T-helper 1 cell (primary cell): Measurements from ENCODE around the gene SPACA5B.
"Not testable (repeated sequence)": the region's sequence is repeated elsewhere in the genome, so short reads cannot be mapped to it uniquely, and the experiment has no call there.

ENCODE experiments used
- DNase-seq, 5 donors: peaks; one replicate each; pipeline ENCODE4 v3.0.0-alpha.2; 2012 to 2020
- total RNA-seq, 4 donors: gene quantifications; one replicate each; lab custom pipeline; 2026; lab: John Stamatoyannopoulos, UW

SPACA5B gene
- 0 to 0.46 (median 0) reads per million in 4 donors for total RNA-seq

DNA sequence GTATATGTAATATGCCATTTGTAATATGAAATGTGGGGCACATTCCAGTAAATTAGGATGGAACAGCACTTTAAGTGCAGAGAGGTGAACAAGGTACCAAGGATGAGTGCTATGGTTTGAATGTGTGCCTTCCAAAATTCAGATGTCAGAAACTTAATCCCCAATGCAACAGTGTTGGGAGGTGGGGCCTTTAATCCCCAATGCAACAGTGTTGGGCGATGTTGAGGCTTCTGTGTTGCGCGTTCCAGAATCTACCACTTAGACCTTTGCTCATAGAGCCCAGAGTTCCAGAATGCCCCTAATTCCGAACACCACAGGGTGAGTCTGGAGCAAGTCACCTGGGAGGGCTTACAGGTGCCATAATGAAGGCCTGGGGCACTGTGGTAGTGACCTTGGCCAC, at the start of gene SPACA5B:
TSS of gene SPACA5B (plus strand) at position 301 of the 400 bp plus-strand sequence. CDS start at position 363, 62 bp downstream.
- DNase-seq = not testable (repeated sequence)

DNA sequence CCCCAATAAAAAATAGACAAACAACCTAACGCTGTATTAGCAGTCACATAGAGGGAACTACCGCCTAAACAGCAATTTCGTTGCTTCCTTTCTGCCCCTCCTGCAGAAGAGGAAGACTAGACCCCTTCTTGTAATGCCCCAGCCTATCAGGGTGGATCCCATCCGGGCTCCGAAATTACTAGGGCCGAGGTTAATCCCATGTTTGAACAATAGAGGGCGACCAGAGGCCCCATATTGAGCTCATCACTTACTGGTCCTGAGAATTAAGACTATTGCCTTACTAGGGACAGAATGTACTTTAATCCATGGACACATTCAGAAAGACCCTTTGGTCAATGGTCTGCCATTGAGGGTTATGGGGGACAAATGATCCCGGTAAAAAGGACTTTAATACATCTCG, 47.2 kb upstream of the SPACA5B start:
- peak in 3 of 5 donors; percentile 19 to 34 (median 21) for DNase-seq

DNA sequence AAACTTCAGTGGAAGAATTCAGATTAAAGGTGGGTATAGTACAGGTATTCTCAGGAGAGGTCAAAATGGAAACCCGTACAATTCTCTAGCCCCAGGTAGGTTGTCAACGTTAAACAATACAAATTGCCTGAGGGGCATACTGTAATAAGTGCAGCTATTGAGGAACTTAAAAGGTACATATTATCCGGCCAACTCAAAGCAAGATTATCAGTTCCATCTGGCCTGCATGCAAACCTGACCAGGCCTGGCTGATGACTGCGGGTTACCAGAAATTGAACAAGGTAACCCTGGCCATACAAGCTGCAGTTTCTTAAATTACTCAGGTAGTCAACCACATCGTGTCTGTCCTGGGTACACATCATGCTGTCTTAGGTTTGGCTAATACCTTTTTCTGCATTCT, 46.7 kb upstream of the SPACA5B start:
- no peak for DNase-seq

DNA sequence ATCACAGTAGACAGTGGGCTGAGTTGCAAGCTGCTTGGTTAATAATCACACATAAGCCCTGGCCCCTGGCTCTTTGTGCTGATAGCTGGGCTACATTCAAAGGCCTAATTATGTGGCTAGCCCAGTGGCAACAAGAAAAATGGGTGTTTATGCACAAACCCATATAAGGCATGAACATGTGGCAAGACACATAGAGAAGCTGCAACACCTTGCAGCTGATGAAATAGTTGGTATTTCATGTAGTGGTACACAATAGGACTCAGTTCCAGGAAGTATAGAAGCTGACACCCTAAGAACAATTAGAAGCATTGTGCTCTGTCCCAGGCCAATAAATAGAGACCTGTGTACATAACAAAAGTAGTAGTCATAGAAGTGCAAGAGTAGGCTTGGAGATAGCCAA, 44.3 kb upstream of the SPACA5B start:
- peak in 1 of 5 donors; percentile 6 for DNase-seq

DNA sequence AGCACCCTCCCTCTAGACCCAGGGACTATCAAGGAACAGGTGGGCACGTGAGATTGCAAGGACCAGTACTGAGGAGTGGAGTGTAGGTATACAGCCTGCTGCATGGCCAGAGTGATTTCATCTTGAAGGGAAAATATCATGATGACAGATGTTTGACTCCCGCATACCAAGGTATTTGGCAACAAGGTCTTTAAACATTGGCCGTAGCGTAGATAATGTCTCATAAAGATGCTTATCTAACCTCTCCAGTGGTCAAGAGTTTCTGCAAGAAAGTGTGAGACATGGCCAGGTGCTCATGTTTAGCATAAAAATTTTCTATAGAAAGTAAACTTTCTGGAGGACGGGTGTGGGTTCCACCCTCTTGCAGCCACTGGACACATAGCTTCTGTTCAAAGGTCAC, 40.3 kb upstream of the SPACA5B start:
- DNase-seq = no peak

DNA sequence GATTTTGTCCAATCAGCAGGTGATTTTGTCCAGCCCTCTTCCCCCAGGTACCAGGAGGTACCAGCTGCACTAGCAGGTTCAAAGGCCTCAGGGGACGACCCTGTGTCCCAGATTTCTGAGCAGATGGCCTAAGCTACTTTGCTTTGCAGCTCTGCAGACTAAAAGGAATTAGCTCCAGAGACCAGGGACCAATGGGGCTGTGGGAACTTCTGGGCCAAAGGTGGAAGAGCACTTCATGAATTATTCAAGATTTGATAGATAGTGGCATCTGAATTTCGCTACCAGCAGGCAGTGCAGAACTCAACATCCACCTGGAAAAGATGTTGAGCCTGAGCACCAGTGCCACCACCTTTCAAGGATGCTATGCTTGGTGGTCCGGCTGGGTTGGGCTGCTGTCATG, 37.9 kb upstream of the SPACA5B start:
- DNase-seq = not testable (repeated sequence)

DNA sequence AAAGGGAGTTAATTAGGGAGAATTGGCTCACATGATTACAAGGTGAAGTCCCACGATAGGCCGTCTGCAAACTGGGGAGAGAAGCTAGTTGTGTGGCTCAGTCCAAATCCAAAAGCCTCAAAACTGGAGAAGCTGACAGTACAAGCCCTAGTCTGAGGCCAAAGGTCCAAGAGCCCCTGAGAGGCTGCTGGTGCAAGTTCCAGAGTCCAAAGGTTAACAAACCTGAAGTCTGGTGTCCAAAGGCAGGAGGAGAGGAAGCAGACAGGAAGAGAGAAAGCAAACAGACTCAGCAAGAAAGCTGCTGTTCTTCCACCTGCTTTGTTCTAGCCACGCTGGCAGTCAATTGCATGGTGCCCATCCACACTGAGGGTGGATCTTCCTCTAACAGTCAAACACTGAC, 29.0 kb upstream of the SPACA5B start:
- no peak for DNase-seq

DNA sequence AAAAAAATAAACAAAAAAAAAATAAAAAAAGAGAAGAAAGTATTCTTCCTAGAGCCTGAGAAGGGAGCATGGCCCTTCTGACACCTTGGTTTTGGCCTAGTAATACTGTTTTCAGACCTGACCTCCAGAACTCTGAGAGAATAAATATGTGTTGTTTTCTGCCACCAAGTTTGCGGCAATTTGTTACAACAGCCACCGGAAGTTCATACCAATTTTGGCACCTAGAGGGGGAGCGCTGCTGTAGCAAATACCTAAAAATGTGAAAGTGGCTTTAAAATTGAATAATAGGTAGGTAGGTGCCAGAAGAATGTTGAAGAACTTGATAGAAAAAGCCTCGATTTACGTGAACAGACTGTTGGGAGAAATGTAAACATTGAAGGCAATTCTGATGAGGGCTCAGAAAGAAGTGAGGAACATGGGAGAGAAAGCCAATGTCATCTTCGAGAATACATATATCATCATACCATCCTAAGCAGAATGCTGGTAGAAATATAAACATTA, 27.5 kb upstream of the SPACA5B start:
- DNase-seq = no peak

DNA sequence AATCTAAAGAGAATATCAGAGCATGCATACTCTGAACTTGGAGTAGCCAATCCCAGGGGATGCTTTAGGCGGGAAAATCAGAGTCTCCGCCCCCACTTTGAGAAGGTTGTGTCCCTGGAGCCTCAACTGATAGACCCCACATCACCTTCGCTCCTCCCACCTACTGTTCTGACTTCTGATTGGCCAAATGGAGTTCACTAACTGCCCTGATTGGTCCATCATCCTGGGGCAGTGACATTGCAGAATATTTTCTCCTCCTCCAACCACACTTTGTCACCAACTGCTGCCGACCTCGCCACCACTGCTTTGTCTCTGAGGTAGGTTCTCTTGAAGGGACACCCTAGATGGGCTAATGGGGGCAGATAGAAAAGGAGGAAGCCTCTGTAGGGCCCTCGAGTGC, 22.7 kb upstream of the SPACA5B start:
- DNase-seq = no peak

DNA sequence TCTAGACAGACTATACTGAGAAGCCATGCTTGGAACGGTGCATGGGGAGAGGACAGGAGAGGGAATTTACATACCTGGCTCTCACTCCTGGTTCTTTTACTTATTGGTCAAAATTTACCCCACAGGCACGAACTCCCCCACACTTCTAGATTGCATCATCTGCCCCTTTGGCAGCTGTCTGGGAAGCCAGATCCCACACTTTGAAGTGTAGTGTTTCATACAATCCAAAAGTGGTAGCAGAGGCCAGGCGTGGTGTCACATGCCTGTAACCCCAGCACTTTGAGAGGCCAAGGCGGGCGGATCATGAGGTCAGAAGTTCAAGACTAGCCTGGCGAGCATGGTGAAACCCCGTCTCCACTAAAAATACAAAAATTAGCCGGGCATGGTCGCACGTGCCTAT, 5.1 kb upstream of the SPACA5B start:
- not testable (repeated sequence) for DNase-seq

DNA sequence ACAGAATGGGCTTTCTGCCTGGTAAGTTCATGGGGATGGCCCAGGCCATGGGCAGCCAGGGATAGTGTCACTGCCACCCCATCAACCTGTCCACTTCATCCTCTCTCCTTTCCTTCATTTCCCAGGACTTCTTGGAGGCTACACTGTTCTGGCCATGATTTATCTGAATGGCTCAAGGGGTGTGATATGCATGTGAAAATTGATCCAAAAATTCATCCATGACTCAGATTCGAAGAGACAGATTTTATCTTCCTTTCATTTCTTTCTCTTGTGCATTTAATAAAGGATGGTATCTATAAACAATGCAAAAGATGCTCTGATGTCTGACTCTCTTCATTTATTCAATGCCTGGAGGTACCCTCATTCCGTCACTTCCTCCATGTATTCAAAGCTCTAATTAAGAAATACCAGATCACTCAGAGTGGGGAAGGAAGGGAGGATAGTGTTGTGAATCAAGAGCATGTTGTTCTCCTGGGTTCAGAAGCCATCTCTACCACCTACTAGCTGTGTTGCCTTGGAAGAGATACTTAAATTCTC, 1.9 kb downstream of the SPACA5B start:
- not testable (repeated sequence) for DNase-seq

DNA sequence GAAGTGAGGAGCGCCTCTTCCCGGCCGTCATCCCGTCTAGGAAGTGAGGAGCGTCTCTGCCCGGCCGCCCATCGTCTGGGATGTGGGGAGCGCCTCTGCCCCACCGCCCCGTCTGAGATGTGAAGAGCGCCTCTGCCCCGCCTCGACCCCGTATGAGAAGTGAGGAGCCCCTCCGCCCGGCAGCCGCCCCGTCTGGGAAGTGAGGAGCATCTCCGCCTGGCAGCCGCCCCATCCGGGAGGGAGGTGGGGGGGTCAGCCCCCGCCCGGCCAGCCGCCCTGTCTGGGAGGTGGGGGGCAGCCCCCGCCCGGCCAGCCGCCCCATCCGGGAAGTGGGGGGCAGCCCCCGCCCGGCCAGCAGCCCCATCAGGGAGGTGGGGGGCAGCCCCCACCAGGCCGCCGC, 8.7 kb downstream of the SPACA5B start:
- DNase-seq = not testable (repeated sequence)

DNA sequence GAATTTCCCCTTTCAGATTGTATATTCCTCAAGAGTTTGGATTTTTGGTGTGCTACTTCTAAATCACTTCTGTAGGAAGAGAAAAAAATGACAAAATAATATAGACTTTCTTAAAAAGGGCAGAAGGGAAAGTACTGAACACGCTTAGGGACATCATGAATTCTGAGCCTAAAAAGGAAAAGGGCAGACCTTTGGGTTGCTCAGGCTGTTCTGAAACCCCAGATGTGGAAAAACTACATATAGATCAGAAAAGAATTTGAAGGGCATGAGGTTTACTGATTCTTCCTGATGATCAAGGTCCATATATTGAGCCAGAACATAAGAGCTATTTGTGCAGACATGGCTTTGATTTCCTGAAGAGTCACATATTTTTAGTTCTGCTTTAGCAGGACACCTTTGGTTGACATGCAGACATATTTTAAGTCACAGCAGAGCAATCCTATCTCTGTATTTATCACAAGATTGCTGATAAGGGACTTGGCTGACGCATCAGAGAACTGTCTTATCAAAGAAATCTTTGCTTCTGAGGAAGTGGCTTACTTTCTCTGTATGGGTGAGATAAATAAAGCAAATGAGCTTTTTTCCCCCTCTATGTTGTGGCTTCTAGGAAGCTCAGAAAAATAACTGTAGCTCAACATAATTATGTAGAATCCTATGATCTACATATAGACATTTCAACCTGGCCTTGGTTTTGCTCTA, 11.5 kb downstream of the SPACA5B start:
- not testable (repeated sequence) for DNase-seq

DNA sequence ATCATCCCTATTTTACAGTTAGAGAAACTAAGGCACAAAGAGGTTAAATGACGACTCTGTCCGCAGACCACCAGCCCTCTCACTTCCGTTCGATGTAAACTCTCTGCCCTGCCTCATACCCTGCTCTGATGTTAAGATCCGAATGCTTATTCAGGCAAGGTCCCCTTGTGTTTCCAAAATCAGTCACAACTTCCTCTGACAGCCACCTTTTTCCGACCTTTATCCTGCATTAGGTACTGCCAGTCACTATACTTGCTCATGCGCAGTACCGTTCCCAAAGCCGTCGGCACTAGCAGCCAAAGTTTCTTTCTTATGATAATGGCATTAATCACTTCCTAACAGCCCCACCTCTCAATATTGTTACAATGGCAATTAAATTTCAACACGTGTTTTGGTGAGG, 12.3 kb downstream of the SPACA5B start:
- peak in 1 of 5 donors; percentile 1 for DNase-seq

DNA sequence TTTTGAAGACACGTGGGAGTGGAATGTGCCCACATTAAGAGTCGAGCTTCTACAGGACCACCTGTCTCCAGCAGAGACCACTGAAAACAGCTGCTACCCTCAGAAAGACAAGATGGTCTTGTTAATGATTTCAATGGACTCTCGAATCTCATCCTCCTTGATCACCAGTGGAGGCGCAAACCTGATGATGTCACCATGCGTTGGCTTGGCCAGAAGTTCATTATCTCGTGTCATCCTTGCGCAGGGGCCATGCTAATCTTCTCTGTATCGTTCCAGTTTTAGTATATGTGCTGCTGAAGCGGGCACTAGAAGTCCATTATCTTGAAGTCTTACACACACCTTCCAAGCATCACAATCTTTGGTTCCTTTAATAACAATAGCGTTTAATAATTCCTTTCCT, 23.3 kb downstream of the SPACA5B start:
- no peak for DNase-seq

DNA sequence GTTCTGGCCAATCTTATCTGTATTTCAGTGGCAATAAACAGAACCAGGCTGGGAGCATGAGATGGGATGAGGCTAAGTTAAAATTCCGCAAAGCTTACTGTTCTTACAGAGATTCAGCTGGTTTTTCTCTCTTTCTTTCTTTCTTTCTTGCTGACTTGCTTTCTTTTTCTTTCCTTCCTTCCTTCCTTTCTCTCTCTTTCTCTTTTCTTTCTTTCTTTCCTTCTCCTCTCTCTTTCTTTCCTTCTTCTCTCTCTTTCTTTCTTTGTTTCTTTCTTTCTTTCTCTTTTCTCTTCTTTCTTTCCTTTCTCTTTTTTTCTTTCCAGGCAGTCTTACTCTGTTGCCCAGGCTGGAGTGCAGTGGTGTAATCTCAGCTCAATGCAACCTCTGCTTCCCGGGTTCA, 24.4 kb downstream of the SPACA5B start:
- no peak for DNase-seq

DNA sequence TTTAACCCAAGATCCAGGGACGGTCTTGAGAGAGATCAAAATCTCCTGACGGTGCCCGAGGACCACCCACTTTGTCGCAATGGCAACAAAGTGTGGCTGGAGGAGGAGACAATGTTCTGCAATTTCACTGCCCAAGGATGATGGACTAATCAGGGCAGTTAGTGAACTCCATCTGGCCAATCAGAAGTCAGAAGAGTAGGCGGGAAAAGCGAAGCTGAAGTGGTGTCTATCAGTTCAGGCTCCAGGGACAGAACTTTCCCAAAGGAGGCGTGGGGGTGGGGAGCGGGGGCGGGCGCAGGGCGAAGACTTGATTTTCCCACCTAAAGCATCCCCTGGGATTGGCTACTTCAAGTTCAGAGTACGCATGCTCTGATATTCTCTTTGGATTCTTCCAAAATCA, 25.6 kb downstream of the SPACA5B start:
- no peak for DNase-seq

DNA sequence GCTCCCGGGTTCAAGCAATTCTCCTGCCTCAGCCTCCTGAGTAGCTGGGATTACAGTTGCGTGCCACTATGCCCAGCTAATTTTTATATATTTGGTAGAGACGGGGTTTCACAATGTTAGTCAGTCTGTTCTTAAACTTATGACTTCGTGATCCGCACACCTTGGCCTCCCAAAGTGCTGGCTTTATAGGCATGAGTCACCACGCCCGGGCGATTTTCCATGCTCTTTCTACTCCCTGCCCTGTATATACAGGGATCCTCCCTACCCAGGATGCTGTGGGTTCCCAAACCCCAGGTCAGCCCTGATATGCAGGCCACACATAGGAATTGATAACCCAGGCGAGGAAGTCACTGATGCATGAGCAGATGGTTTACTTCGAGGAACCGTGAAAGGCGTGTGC, 34.8 kb downstream of the SPACA5B start:
- DNase-seq = no peak

DNA sequence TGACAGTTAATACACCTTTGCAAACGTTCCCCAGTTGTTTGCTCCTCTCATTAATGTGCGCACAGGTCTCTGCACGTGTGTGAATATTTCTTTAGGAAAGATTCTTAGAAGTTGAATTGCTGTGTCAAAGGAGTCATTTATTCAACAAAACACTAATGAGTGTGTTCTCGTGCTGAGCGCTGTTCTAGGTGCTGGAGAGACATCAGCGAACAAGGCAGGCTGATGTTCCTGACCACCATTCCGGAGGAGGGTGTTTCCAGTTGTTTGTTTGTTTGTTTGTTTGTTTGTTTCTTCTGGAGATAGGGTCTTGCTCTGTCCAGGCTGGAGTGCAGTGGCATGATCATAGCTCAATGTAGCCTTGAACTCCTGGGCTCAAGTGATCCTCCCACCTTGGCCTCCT, 35.9 kb downstream of the SPACA5B start:
- not testable (repeated sequence) for DNase-seq

DNA sequence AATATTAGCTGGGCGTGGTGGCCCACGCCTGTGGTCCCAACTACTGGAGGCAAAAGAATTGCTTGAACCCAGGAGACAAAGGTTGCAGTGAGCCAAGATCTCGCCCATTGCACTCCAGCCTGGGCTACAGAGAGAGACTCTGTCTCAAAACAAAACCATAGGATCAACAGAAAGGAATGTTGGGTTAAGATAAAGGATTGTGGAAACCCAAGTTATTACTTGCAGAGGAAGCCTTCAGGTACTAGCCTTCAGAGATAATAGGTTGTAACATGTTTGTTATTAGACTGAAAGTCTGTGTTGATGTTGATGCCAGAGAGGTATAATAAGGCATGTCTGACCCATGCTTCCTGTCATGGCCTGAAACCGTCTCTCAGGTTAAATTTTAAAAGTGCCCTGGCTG, 49.3 kb downstream of the SPACA5B start:
- no peak for DNase-seq

DNA sequence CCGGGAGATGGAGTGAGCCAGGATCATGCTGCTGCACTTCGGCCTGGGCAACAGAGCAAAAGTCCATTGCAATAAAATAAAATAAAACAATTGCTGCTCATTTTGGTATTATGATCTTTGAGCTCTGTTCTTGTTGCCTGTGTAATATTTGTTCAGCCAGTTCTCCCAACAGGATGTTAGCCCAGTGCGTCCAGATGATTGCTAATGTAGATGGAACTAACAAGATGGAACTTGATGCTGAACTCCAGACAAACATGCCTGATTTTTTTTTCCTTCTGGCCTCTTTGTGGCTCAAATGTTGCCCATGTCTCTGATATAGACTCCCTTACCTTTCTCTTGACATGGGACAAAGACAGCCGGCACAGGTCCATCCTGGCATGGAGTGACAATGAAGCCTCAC, 50.4 kb downstream of the SPACA5B start:
- DNase-seq = no peak

DNA sequence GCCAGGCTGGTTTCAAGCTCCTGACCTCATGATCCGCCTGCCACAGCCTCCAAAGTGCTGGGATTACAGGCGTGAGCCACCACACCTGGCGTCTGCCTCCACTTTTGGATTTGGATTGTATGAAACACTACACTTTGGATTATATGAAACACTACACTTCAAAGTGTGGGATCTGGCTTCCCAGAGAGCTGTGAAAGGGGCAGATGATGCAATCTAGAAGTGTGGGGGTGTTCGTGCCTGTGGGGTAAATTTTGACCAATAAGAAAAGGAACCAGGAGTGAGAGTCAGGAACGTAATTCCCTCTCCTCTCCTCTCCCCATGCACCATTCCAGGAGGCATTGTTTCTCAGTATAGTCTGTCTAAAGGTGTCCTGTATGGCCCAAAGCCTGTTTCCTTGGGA, 51.5 kb downstream of the SPACA5B start:
- not testable (repeated sequence) for DNase-seq
